Measurements from ENCODE around the gene CHMP2B.
"Not testable (repeated sequence)": the region's sequence is repeated elsewhere in the genome, so short reads cannot be mapped to it uniquely, and the experiment has no call there.

The CHMP2B gene

DNA sequence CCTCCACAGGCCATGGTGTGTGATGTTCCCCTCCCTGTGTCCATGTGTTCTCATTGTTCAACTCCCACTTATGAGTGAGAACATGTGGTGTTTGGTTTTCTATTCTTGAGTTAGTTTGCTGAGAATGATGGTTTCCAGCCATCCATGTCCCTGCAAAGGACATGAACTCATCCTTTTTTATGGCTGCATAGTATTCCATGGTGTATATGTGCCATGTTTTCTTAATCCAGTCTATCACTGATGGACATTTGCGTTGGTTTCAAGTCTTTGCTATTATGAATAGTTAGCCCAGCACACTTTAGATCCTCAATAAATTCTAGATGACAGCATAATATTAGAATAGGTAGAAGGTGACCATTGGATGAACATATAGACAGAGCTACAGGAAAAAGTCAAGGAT, 77.9 kb downstream of the CHMP2B start:
- H3K9me3 ChIP-seq (ENCODE audit: control insufficient read depth, insufficient read depth, low read depth, low read length); H3K36me3 ChIP-seq (ENCODE audit: control insufficient read depth in 2 of 2, insufficient read depth in 1 of 2, low read length in 2 of 2); H3K27ac ChIP-seq (ENCODE audit: extremely low read depth, low read depth, low read length); H3K4me3 ChIP-seq (ENCODE audit: low read depth, low read length); POLR2A ChIA-PET; H3K4me1 ChIP-seq (ENCODE audit: control insufficient read depth, insufficient read depth, low read length): not testable (repeated sequence)
- CTCF ChIA-PET: interaction anchor here (0.5 to 1.3 kb wide), 4 partner anchors 44 to 423 kb away, joined by 3 to 4 read pairs (median 3); no protein-coding TSS in a partner anchor
- TF ChIP-seq ZNF146 (tag by site-specific recombination; IDR thresholded peaks at IDR 0.05): peak; percentile 52; the same call in 1 of the 2 replicates
